K562 (cell line): ENCODE data around the gene UBE2R2. TPM values are rescaled to one million over a fixed set of nuclear protein-coding genes. Genes with fewer than 3 reads are reported as not detected.
A peak's percentile ranks its signal among the peaks of the same experiment; 100 is the strongest.

ENCODE experiments used
- ATAC-seq: fragments of 200-7000 bp; cut with Tn5 transposase; 3 replicates; pipeline ENCODE4 v1.9.1; 2020; ENCODE audit warnings: moderate library complexity
- BruUV-seq: library from RNA; stranded (reverse); fragments of 400-500 nt; replicated peaks from 2 replicates; lab custom pipeline; 2021; lab: Mats Ljungman, UMichigan
- CTCF ChIA-PET: fragments of 300-600 bp; formaldehyde crosslinking; extraction: SDS; loops from one replicate; lab custom pipeline; 2021; ENCODE audit warnings: low intra/inter-chr PET ratio; lab: Yijun Ruan, JAX
- POLR2A ChIA-PET: fragments of 300-600, 350-650 bp; sonication (Branson Sonifier 250); formaldehyde crosslinking; extraction: SDS; loops from one replicate; lab custom pipeline; 2021; ENCODE audit warnings: antibody characterized with exemption, inconsistent platforms; lab: Yijun Ruan, JAX
- DNase-seq, 4 experiments: peaks; one replicate each; pipeline versions ENCODE4 v3.0.0 to v3.0.0-alpha.2; 2011 to 2018; ENCODE audit warnings: low spot score in 3 of 4, mixed read lengths in 3 of 4; ENCODE audit errors: extremely low read depth in 1 of 4
- FAIRE-seq: peaks from 2 replicates; lab custom pipeline; 2011; peaks lifted over from hg19 to GRCh38; lab: Jason Lieb, UNC
- H2AFZ ChIP-seq: 2 replicates; pipeline ENCODE4 v1.6.0; 2011; ENCODE audit warnings: low read depth, low read length, control low read depth, inconsistent platforms
- H3K27ac ChIP-seq: fragments of 200-600 bp; 3 replicates; pipeline ENCODE4 v1.8.0; 2011; ENCODE audit warnings: low read depth, mild to moderate bottlenecking, control low read depth, inconsistent platforms, low read length, moderate library complexity, mixed read lengths; ENCODE audit errors: extremely low read depth
- H3K27me3 ChIP-seq, 2 experiments: fragments of 300-600 bp in 1 of 2; 2 replicates in 1 of 2; 3 replicates in 1 of 2; pipeline versions ENCODE4 v1.6.0 to v1.8.0; 2011; ENCODE audit warnings: inconsistent platforms in 2 of 2, low read length in 2 of 2, mild to moderate bottlenecking in 1 of 2, mixed read lengths in 1 of 2, moderate library complexity in 1 of 2; ENCODE audit not compliant: control insufficient read depth in 2 of 2, insufficient read depth in 2 of 2
- H3K36me3 ChIP-seq: fragments of 300-600 bp; 3 replicates; pipeline ENCODE4 v1.8.0; 2011; ENCODE audit warnings: mild to moderate bottlenecking, low read length, inconsistent platforms; ENCODE audit not compliant: control insufficient read depth, insufficient read depth
- H3K4me1 ChIP-seq, 2 experiments: fragments of 200-600 bp in 1 of 2; replicated peaks in 1 of 2; 2 replicates in 1 of 2; 3 replicates in 1 of 2; pipeline versions ENCODE4 v1.5.1 to v1.8.0; 2011; ENCODE audit warnings: inconsistent platforms in 2 of 2, low read length in 2 of 2, mild to moderate bottlenecking in 1 of 2, mixed read lengths in 1 of 2, moderate library complexity in 1 of 2; ENCODE audit not compliant: control insufficient read depth in 2 of 2, insufficient read depth in 2 of 2
- H3K4me2 ChIP-seq: 2 replicates; pipeline ENCODE4 v1.6.1; 2011; ENCODE audit warnings: low read length, control low read depth, inconsistent platforms, mixed read lengths; ENCODE audit not compliant: insufficient read depth
- H3K4me3 ChIP-seq: fragments of 200-600 bp; sonication (generic), shearing (Covaris generic); 2 replicates; pipeline ENCODE4 v1.5.1; 2016; ENCODE audit warnings: control low read depth, inconsistent platforms
- H3K79me2 ChIP-seq: fragments of 200-600 bp; 3 replicates; pipeline ENCODE4 v1.8.0; 2011; ENCODE audit warnings: low read length, inconsistent platforms; ENCODE audit not compliant: control insufficient read depth, insufficient read depth
- H3K9ac ChIP-seq, 2 experiments: 2 replicates each; pipeline versions ENCODE4 v1.6.0 to v1.6.1; 2011; ENCODE audit warnings: low read depth in 2 of 2, low read length in 2 of 2, control low read depth in 1 of 2, inconsistent platforms in 1 of 2, mild to moderate bottlenecking in 1 of 2, mixed read lengths in 1 of 2; ENCODE audit not compliant: insufficient read depth in 1 of 2
- H3K9me1 ChIP-seq: one replicate; pipeline ENCODE4 v1.6.0; 2011; ENCODE audit warnings: inconsistent platforms, mild to moderate bottlenecking, low read length, moderate library complexity; ENCODE audit not compliant: control insufficient read depth, insufficient read depth
- H3K9me3 ChIP-seq: replicated peaks from 2 replicates; pipeline ENCODE4 v1.5.1; 2011; ENCODE audit warnings: low read depth, low read length, inconsistent platforms; ENCODE audit not compliant: control insufficient read depth, insufficient read depth
- H4K20me1 ChIP-seq: replicated peaks from 2 replicates; pipeline ENCODE4 v1.6.1; 2011; ENCODE audit warnings: low read length, inconsistent platforms, mixed read lengths; ENCODE audit not compliant: control insufficient read depth, insufficient read depth
- CBX8 ChIP-seq: fragments of 200-600 bp; sonication (generic); IDR thresholded peaks from 2 replicates; pipeline ENCODE4 v1.6.1; 2012; ENCODE audit warnings: borderline replicate concordance, mixed run types, low read depth, mild to moderate bottlenecking, moderate library complexity, mixed read lengths, low read length, control low read depth, inconsistent platforms; ENCODE audit not compliant: poor library complexity, severe bottlenecking; ENCODE audit errors: extremely low read depth
- FOXM1 ChIP-seq, 2 experiments: fragments of 450-650 bp in 1 of 2; sonication (generic) in 1 of 2; formaldehyde crosslinking in 1 of 2; IDR thresholded peaks; 2 replicates each; pipeline versions ENCODE4 v1.6.1 to v1.9.0; 2017 to 2022; ENCODE audit warnings: low read depth in 2 of 2, mild to moderate bottlenecking in 2 of 2, missing genetic modification reagents in 1 of 2, moderate library complexity in 1 of 2
- HDAC3 ChIP-seq: fragments of 450-650 bp; IDR thresholded peaks from 2 replicates; pipeline ENCODE4 v1.6.1; 2018; ENCODE audit warnings: borderline replicate concordance, mild to moderate bottlenecking, moderate library complexity; ENCODE audit not compliant: partially characterized antibody
- LARP7 ChIP-seq: fragments of 450-650 bp; IDR thresholded peaks from 2 replicates; pipeline ENCODE4 v1.6.1; 2016
- NCOA2 ChIP-seq, 2 experiments: fragments of 450-650 bp; IDR thresholded peaks; 2 replicates each; pipeline ENCODE4 v1.6.1; 2018; ENCODE audit warnings: mild to moderate bottlenecking in 2 of 2, moderate library complexity in 1 of 2; ENCODE audit not compliant: partially characterized antibody in 2 of 2
- POLR2A ChIP-seq: fragments of 450-650 bp; conservative IDR thresholded peaks from 2 replicates; pipeline ENCODE4 v1.6.1; 2016
- SRSF1 ChIP-seq: fragments of 200-400 bp; formaldehyde crosslinking; IDR thresholded peaks from 2 replicates; pipeline ENCODE4 v1.6.1; 2017; ENCODE audit warnings: mild to moderate bottlenecking, low read depth, low read length, moderate library complexity
- TCF7 ChIP-seq: sonication (generic); IDR thresholded peaks from 2 replicates; pipeline ENCODE4 v1.6.1; 2016; ENCODE audit warnings: antibody characterized with exemption, borderline replicate concordance
- TEAD1 ChIP-seq, 2 experiments: fragments of 450-650 bp in 1 of 2; sonication (generic) in 1 of 2; formaldehyde crosslinking; IDR thresholded peaks; 2 replicates each; pipeline versions ENCODE4 v1.4.0 to v1.8.0; 2020 to 2022; ENCODE audit warnings: mild to moderate bottlenecking in 2 of 2, missing genetic modification reagents in 1 of 2
- TEAD4 ChIP-seq, 2 experiments: sonication (generic) in 1 of 2; formaldehyde crosslinking in 1 of 2; IDR thresholded peaks; 2 replicates each; pipeline versions ENCODE4 v1.6.1 to v1.8.0; 2012 to 2022; ENCODE audit warnings: borderline replicate concordance in 1 of 2, inconsistent platforms in 1 of 2, low read length in 1 of 2, mild to moderate bottlenecking in 1 of 2, missing genetic modification reagents in 1 of 2
- U2AF2 ChIP-seq: fragments of 200-400 bp; formaldehyde crosslinking; optimal IDR thresholded peaks from 2 replicates; pipeline ENCODE3; 2017; ENCODE audit warnings: low read depth, mild to moderate bottlenecking, low read length
- ZNF121 ChIP-seq: sonication (generic); formaldehyde crosslinking; conservative IDR thresholded peaks from 2 replicates; pipeline ENCODE4 v1.8.0; 2022; ENCODE audit warnings: missing genetic modification reagents
- ZNF24 ChIP-seq: fragments of 450-650 bp; IDR thresholded peaks from 2 replicates; pipeline ENCODE4 v1.6.1; 2016
- ZNF431 ChIP-seq: sonication (generic); formaldehyde crosslinking; IDR thresholded peaks from 2 replicates; pipeline ENCODE4 v1.8.0; 2022; ENCODE audit warnings: mild to moderate bottlenecking, missing genetic modification reagents
- ZNF76 ChIP-seq: fragments of 250-450 bp; sonication (Bioruptor Pico); IDR thresholded peaks from 2 replicates; pipeline ENCODE4 v1.4.0; 2020; ENCODE audit warnings: mild to moderate bottlenecking, moderate library complexity, borderline replicate concordance
- ZNF785 ChIP-seq: fragments of 250-450 bp; sonication (Bioruptor Pico); IDR thresholded peaks from 2 replicates; pipeline ENCODE4 v1.4.0; 2020; ENCODE audit warnings: mild to moderate bottlenecking
- WGBS: fragments of 100-300 bp; shearing (Covaris generic); methylation state at CpG from one replicate; pipeline ENCODE4 v1.1.6; 2016; ENCODE audit warnings: low coverage, mixed read lengths; ENCODE audit not compliant: insufficient coverage; ENCODE audit errors: missing lambda C conversion rate; 5-methylcytosine and 5-hydroxymethylcytosine counted together
- in situ Hi-C: fragments of 300-500 bp; cut with MboI; formaldehyde crosslinking; loops from 4 replicates; pipeline ENCODE4 v1.15.0; 2018; ENCODE audit warnings: inconsistent platforms, mixed read lengths
- intact Hi-C: fragments of 100-400 bp; cut with micrococcal nuclease; formaldehyde crosslinking; loops from 2 replicates; pipeline ENCODE4 v1.14.2; 2022
- polyA plus RNA-seq, 8 experiments: library from polyadenylated mRNA; depleted of rRNA in 4 of 8; stranded (reverse) in 5 of 8; unstranded in 3 of 8; fragments of >200 nt; fragmentation: Nextera tagmentation in 2 of 8; fragmentation: Illumina TruSeq in 1 of 8; extraction: Ambion mirVana in 2 of 8; extraction: Trizol in 1 of 8; gene quantifications; 2 replicates each; pipeline versions ENCODE4 v1.2.1 to v1.2.3, GENCODE V29; 2011 to 2014; ENCODE audit warnings: inconsistent platforms in 1 of 8, missing spikeins in 1 of 8
- total RNA-seq, 7 experiments: library from RNA; depleted of rRNA in 6 of 7; stranded (reverse); fragments of >200 nt in 6 of 7; fragmentation: Illumina TruSeq in 2 of 7; extraction: Trizol in 2 of 7; gene quantifications; 2 replicates each; pipeline versions ENCODE4 v1.2.1 to v1.2.3, GENCODE V29; 2011 to 2021; ENCODE audit warnings: low replicate concordance in 1 of 7

The UBE2R2 gene
- total and polyA plus RNA-seq, 9 of the 15 experiments (the other 6 are each of a cell fraction or from before 2014, with no cell fraction given), result 7.8 to 26.2 (median 11.8) TPM

DNA sequence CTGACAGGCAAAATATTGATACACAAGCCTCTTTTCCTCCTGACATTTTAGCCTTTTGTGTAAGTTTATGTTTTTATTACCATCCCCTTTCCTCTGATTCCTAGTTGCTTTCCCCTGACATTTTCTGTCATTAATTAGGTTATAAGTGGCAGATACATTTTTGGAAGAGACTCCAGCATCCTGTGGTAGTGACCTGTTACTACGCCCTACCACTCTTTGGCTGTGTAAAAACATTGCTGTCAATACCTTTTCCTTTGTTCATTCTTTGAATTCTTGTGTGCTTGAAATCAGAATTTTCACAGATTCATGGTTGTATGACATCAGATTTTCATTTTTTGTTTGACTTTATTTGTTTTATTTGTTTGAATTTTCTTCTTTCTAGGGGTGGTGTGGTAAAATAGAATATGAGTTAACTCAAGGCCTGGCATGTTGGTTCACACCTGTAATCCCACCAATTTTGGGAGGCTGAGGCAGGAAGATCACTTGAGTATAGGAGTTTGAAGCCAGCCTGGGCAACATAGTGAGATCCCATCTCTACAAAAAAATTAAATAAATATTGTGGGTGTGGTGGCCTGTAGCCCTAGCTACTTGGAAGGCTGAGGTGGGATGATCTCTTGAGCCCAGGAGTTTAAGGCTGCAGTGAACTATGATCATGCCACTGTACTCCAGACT is 43.4 kb downstream of the UBE2R2 start:
- TF ChIP-seq ZNF24, result no peak
- peak; percentile 44; the same call in 1 of the 2 replicates for TF ChIP-seq ZNF121 (CRISPR knock-in tag)
- TF ChIP-seq POLR2A, result no peak
- TF ChIP-seq HDAC3, result no peak
- no peak overlapping the region for H2AFZ ChIP-seq
- H3K4me1 ChIP-seq, result no peaks in the 10 kb centered on the region
- in situ Hi-C loops, result no loop called here
- H3K27ac ChIP-seq, result no peak overlapping the region
- H3K4me3 ChIP-seq, result no peak overlapping the region
- WGBS, result 100% methylated on average over 1 of the region's 1 CpG
- H3K36me3 ChIP-seq, result peaks cover 7% of the 10 kb centered on the region; the same call in 1 of the 3 replicates
- POLR2A ChIA-PET, result interaction anchor here (0.6 kb wide), 1 partner anchor 1268 kb away, joined by 3 read pairs; no protein-coding TSS in a partner anchor
- no TSS peak for BruUV-seq
- intact Hi-C loops, result no loop called here
- ATAC-seq (no peak), FAIRE-seq (no peak), DNase-seq (no peak)
- H3K4me2 ChIP-seq, result no peak overlapping the region
- H4K20me1 ChIP-seq, result no peaks in the 10 kb centered on the region
- H3K27me3 ChIP-seq, result no peaks in the 10 kb centered on the region
- H3K9me3 ChIP-seq, result no peaks in the 10 kb centered on the region
- peaks cover 66% of the 10 kb centered on the region for H3K79me2 ChIP-seq
- no peak overlapping the region for H3K9ac ChIP-seq
- CTCF ChIA-PET, result no interaction called here
- H3K9me1 ChIP-seq, result no peaks in the 10 kb centered on the region

DNA sequence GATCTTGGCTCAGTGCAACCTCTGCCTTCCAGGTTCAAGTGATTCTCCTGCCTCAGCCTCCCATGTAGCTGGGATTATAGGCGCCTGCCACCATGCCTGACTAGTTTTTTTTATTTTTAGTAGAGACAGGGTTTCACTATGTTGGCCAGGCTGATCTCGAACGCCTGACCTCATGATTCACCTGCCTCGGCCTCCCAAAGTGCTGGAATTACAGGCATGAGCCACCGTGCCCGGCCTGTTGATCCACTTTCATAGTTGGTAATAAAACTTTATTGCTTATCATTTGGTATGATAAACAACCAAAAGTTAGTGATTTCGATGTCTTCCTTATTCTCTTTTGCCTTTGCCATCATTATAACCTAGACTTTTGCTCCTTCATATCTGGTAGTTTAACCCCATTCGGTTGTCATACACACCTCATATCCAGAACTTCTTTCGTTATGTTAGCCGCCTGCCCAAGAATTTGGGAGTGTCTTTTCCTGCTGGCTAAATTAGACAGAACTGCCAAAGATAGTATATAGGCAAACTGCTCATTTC is 45.0 kb downstream of the UBE2R2 start:
- Histone ChIP-seq H3K36me3 (peaks cover 5% of the 10 kb centered on the region; the same call in 1 of the 3 replicates), H3K79me2 (peaks cover 63% of the 10 kb centered on the region), H3K4me1 (no peaks in the 10 kb centered on the region; a peak in 1 of 5 replicates), H2AFZ (no peak overlapping the region), H3K4me3 (no peak overlapping the region), H3K4me2 (no peak overlapping the region), H3K27ac (no peak overlapping the region), H3K27me3 (no peaks in the 10 kb centered on the region), H4K20me1 (no peaks in the 10 kb centered on the region), H3K9ac (no peak overlapping the region), H3K9me3 (no peaks in the 10 kb centered on the region), H3K9me1 (no peaks in the 10 kb centered on the region)
- no TSS peak for BruUV-seq
- intact Hi-C loops (no loop called here), in situ Hi-C loops (no loop called here)
- CTCF ChIA-PET, result interaction anchor here (0.6 kb wide), 1 partner anchor 395 kb away, joined by 4 read pairs; no protein-coding TSS in a partner anchor
- POLR2A ChIA-PET, result no interaction called here
- ATAC-seq, result no peak
- no peak for FAIRE-seq
- DNase-seq, result no peak
- 94% methylated on average over 10 of the region's 10 CpGs for WGBS
- TF ChIP-seq SRSF1 (no peak), TEAD4 (IDR thresholded peaks at IDR 0.05; ENCODE audit: low read length) (no peak), TEAD4 (CRISPR knock-in tag; IDR thresholded peaks at IDR 0.05; ENCODE audit: borderline replicate concordance) (no peak), ZNF431 (CRISPR knock-in tag) (no peak), LARP7 (no peak), NCOA2 (IDR thresholded peaks at IDR 0.05; ENCODE audit: partially characterized antibody in 2 of 2) (no peak), CBX8 (no peak), U2AF2 (no peak), FOXM1 (IDR thresholded peaks at IDR 0.05; ENCODE audit: low read depth) (no peak), FOXM1 (CRISPR knock-in tag; IDR thresholded peaks at IDR 0.05; ENCODE audit: low read depth) (no peak), ZNF785 (no peak), ZNF76 (CRISPR knock-in tag) (no peak), TCF7 (no peak), TEAD1 (CRISPR knock-in tag; IDR thresholded peaks at IDR 0.05) (no peak)
